PC-9 (cell line): ENCODE measurements around the gene GNA12. TPM values are rescaled to one million over a fixed set of nuclear protein-coding genes. Genes with fewer than 3 reads are reported as not detected.

Experiments
- total RNA-seq: library from RNA; stranded (reverse); gene quantifications from 2 replicates; pipeline ENCODE4 v1.2.3, GENCODE V29; 2021

The GNA12 gene
- total RNA-seq, 1 experiment from 2014 or later = 51.7 TPM

Other genes starting within 250 kb of the GNA12 start
- 109 and 114 TPM in 2 replicates for gene TTYH3, start 212.3 kb downstream of the GNA12 start, total RNA-seq
- 0.50 TPM in 1 of 2 replicates, not detected in the other for gene AMZ1, start 156.1 kb downstream of the GNA12 start, total RNA-seq
- gene CARD11, start 199.6 kb upstream of the GNA12 start, total RNA-seq = 62.6 and 63.3 TPM in 2 replicates